C4-2B (cell line): ENCODE results near the gene LCE3E.
"Not testable (repeated sequence)": the region's sequence is repeated elsewhere in the genome, so short reads cannot be mapped to it uniquely, and the experiment has no call there.

Experiments
- H3K27ac ChIP-seq: fragments of 450-650 bp; 2 replicates; pipeline ENCODE4 v1.5.1; 2017
- ZFX ChIP-seq: fragments of 450-650 bp; IDR thresholded peaks from 2 replicates; pipeline ENCODE4 v1.6.1; 2017
- TF ChIP-seq, protein P1 (sequence below): fragments of 450-650 bp; conservative IDR thresholded peaks from 2 replicates; pipeline ENCODE4 v1.5.1; 2017; ENCODE audit warnings: mild to moderate bottlenecking

Gene LCE3E

DNA sequence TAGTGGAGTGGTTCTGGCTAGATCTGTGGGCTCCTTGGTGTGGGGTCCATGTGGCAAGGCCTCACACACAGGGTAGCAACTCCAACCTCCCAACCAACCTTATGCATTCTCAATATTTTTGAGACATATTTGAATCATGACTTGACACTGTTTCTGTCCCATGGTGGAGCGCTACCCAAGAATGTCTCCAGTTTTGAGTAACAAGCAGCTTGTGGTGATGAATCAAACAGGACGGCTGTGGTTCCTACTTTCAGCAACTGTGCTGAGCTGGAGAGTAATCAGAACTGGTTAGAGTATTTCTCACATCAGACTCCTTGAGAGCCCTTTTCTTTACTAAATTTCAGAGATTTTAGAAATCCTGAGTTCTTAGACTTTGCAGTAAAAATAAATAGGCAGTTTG is 10.6 kb upstream of the LCE3E start:
- TF ChIP-seq ZFX: no peak
- H3K27ac ChIP-seq: no peak overlapping the region

- TF ChIP-seq, protein P1, sequence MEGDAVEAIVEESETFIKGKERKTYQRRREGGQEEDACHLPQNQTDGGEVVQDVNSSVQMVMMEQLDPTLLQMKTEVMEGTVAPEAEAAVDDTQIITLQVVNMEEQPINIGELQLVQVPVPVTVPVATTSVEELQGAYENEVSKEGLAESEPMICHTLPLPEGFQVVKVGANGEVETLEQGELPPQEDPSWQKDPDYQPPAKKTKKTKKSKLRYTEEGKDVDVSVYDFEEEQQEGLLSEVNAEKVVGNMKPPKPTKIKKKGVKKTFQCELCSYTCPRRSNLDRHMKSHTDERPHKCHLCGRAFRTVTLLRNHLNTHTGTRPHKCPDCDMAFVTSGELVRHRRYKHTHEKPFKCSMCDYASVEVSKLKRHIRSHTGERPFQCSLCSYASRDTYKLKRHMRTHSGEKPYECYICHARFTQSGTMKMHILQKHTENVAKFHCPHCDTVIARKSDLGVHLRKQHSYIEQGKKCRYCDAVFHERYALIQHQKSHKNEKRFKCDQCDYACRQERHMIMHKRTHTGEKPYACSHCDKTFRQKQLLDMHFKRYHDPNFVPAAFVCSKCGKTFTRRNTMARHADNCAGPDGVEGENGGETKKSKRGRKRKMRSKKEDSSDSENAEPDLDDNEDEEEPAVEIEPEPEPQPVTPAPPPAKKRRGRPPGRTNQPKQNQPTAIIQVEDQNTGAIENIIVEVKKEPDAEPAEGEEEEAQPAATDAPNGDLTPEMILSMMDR: no peak
- TF ChIP-seq ZFX: no peak
- H3K27ac ChIP-seq: no peak overlapping the region
Observed at GRCh38 chr1:152565535-152566215, 905 bp downstream of the LCE3E start.

GRCh38 chr1:152565115-152565514 is 1.5 kb downstream of the LCE3E start:
- TF ChIP-seq, protein P1: no peak
- no peak for TF ChIP-seq ZFX
- H3K27ac ChIP-seq: no peak overlapping the region

- not testable (repeated sequence) for H3K27ac ChIP-seq
Observed at GRCh38 chr1:152548358-152548757, 18.2 kb downstream of the LCE3E start.

GRCh38 chr1:152546704-152547103 is 19.9 kb downstream of the LCE3E start:
- no peak overlapping the region for H3K27ac ChIP-seq
- TF ChIP-seq, protein P1: no peak
- no peak for TF ChIP-seq ZFX

- H3K27ac ChIP-seq: no peak overlapping the region
- TF ChIP-seq, protein P1: peak; percentile 71
- no peak for TF ChIP-seq ZFX
Observed at GRCh38 chr1:152543820-152544219, 22.8 kb downstream of the LCE3E start.

- H3K27ac ChIP-seq: no peak overlapping the region
- TF ChIP-seq ZFX: no peak
- TF ChIP-seq, protein P1: no peak
Observed at GRCh38 chr1:152539901-152540300, 26.7 kb downstream of the LCE3E start.

DNA sequence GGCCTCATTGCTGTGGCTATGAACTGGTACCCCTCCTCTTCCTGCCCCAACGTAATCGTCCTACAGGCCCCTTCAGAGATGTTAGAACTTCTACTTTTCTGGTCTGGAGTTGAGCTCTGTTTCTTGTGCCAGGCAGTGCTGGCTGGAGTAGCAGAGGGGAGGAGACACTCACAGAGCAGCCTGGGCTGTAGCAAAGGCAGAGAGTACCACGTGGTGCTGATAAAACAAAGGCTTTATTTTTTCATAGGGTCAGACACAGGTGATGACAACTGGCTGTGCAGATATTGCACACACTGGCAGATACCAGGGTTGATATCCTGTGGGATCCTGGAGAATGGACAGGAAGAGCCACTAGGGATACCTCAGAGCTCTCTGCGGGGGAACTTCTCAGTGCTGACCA is 29.1 kb downstream of the LCE3E start:
- no peak for TF ChIP-seq ZFX
- TF ChIP-seq, protein P1: no peak

More for the DNA sequence above, 29.1 kb downstream of the LCE3E start:
- H3K27ac ChIP-seq: no peak overlapping the region
